GM18867 (cell line): ENCODE results near the gene TTC39C.
"Not testable (repeated sequence)": the region's sequence is repeated elsewhere in the genome, so short reads cannot be mapped to it uniquely, and the experiment has no call there.

ENCODE experiments used
- ATAC-seq: cut with Tn5 transposase; IDR thresholded peaks from one replicate; pipeline ENCODE4 v1.9.1; 2021; ENCODE audit warnings: mild to moderate bottlenecking, moderate library complexity; ENCODE audit not compliant: unreplicated experiment

Gene TTC39C

GRCh38 chr18:24051031-24051947 lies 36.7 kb downstream of the TTC39C start:
- no peak for ATAC-seq

DNA sequence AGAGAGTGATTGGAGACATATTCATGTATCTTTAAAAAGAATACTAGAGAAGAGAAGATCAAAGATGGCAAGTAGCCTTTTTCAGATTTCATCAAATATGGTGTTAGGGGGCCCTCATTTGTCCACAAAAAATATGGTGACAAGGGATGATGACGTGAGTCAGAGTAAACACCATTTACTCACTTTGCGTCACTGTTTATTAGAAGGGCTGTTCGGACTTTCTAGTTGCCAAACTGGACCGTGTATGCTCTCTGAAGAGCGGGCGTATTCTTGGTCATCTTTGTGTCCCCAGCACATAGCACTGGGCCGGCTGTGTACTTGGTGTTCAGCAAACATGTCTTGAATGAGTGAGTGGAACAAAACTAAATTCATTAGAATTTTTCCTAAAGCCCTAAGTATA lies 37.5 kb downstream of the TTC39C start:
- no peak for ATAC-seq

DNA sequence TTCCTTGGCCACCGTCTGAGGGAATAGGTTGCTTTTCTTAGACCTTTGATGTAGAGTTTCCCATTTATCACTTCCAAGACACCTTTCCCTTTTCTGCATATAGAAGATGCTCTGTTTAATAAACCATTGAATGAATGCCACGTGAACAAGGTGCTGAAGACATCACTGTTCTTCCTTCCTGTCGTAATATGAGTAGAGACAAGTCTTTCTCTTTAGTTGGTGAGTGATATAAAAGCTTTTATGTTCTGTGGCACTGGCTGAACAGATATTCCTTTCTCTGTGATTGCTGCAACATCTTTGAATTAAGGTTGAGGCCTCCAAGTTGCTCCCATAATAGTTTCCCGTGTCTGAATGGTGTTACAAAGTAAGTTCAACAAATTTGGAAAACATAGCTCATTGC lies 38.7 kb downstream of the TTC39C start:
- no peak for ATAC-seq

DNA sequence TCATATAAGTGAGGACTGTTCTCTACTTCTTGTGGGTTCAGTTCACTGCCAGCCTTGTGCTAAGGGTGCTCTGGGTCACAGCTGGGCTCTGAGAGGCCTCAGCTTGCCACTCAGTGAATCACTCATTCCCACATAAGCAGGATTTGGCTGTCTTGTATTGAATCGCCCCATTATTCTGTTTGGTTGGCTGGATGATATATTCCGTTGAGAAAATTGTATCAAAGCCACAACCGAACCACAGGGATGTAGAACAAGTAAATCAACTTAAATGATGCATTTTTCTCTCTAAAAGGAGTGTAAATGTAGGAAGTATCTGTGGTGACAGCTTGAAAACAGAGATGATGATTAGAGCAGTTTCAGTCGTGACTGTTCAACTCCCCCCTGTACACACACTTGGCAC lies 39.6 kb downstream of the TTC39C start:
- ATAC-seq, result no peak

- ATAC-seq, result peak; percentile 66
These were observed 40.7 kb downstream of the TTC39C start for GRCh38 chr18:24055009-24055804.

GRCh38 chr18:24055878-24056277 lies 41.3 kb downstream of the TTC39C start:
- no peak for ATAC-seq

GRCh38 chr18:24056506-24056905 lies 42.0 kb downstream of the TTC39C start:
- no peak for ATAC-seq

- ATAC-seq, result no peak
These were observed 43.2 kb downstream of the TTC39C start for GRCh38 chr18:24057804-24058203.

DNA sequence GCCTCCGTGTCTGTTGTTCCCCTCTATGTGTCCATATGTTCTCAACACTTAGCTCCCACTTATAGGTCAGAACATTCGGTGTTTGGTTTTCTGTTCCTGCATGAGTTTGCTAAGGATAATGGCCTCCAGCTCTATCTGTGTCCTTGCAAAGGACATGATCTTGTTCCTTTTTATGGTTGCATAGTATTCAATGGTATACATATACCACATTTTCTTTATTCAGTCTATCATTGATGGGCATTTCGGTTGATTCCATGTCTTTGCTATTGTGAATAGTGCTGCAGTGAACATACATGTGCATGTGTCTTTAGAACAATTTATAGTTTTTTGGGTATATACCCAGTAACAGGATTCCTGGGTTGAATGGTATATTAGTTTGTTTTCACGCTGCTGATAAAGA lies 44.8 kb downstream of the TTC39C start:
- ATAC-seq, result not testable (repeated sequence)

DNA sequence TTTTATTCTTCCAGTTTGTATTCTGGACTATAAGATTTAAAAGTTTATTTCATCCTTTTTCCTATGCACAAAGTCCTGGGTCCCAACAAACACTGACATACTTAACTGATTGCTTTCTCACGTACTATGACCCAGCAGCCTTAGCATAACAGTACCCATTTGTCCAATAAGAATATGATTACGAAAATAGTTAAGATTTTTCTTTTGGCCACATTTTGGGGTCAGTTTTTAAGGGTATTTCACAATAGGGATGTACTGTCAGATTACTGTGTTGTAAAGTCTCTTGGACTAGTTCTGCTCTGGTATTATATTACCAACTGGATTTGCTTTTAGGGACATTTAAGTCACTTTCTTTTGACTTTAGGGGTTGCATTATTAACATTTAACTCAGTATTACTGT lies 46.1 kb downstream of the TTC39C start:
- ATAC-seq, result no peak

GRCh38 chr18:24063121-24063731 lies 48.7 kb downstream of the TTC39C start:
- ATAC-seq, result no peak

- ATAC-seq, result no peak
These were observed 50.0 kb downstream of the TTC39C start for GRCh38 chr18:24064391-24065100.

DNA sequence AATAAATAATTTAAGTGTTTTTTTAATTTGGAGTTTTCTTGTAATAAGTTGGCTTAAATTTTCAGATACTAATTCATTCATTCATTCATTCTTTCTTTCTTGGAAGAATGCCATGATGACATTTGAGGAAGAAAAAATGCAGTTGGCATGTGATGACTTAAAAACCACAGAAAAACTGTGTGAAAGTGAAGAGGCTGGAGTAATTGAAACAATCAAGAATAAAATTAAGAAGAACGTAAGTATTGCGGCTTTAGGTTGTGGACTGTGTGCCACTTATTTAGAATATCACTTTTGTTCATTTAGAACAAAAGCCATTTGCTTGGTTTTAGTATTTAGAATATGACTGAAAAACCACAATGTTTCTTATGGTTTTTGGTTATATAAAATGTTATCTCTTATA lies 51.4 kb downstream of the TTC39C start:
- ATAC-seq, result no peak

DNA sequence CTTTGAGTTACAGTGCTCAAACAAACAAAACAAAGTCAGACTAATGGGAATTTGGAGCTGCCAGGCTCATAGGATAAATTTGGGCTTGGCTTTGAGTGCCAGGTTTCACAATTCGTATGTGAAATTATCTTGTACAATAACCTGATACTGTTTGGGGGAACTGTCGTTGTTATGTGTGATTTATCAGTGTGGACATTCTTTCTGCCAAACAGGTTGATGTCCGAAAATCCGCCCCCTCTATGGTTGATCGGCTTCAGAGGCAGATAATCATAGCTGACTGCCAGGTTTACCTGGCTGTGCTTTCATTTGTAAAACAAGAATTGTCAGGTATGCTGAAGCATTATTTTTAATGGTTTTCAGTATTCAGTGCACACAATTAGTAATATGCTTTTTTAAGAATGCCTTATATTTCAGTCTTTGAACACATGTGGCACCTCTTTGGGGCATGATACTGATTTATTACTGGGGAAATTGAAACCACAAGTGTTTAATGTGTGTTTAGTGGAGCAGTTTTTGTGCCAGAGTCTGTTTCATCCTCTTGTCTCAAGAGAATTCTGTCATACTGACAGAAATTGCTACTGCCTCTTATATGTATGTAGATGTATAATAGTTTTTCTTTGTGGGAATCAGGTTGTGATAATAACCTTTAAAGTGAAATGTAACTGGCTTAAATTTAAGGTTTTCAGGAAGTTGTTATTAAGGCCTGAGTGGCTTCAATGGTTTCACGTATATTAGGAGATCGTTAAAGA lies 54.6 kb downstream of the TTC39C start:
- ATAC-seq, result no peak

DNA sequence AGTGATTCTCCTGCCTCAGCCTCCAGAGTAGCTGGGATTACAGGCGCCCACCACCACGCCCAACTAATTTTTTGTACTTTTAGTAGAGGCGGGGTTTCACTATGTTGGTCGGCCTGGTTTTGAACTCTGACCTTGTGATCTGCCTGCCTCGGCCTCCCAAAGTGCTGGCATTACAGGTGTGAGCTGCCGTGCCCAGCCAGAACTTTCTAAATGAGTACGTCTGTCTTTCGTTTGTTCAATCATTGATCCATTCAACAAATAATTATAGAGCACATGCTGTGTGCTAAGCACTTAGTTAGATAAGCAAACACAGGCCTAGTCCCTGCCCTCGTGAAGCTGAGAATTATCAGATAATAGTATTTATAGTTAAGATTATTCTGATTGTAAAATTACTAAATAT lies 56.5 kb downstream of the TTC39C start:
- no peak for ATAC-seq

- ATAC-seq, result no peak
These were observed 57.2 kb downstream of the TTC39C start for GRCh38 chr18:24071779-24072178.

DNA sequence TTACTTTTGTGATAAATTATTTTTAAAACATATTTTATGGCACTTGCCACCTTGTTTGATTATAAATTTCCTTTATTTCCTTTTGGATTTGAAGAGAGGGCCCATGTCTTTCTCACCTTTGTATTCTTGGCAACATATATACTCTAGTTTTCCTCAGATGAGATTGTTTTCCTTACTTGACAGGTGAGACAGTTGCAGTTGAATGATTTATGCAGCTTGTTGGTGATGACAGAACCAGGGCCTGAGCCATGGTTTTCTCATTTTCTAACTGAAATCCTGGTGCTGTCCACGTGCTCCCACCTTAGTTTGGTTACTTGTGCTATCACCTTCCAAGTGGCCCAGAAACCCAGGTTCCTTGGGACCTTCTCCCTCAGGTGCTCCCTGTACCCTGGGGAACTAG lies 58.2 kb downstream of the TTC39C start:
- ATAC-seq, result no peak

GRCh38 chr18:24073791-24074190 lies 59.2 kb downstream of the TTC39C start:
- ATAC-seq, result no peak

- ATAC-seq, result not testable (repeated sequence)
These were observed 60.2 kb downstream of the TTC39C start for GRCh38 chr18:24074757-24075156.
